ENCODE results near the gene ARL15. TPM values are rescaled to one million over a fixed set of nuclear protein-coding genes. Genes with fewer than 3 reads are reported as not detected.
A peak's percentile ranks its signal among the peaks of the same experiment; 100 is the strongest.

The ARL15 gene
- polyA plus RNA-seq, 1 donor = 24.6 TPM

DNA sequence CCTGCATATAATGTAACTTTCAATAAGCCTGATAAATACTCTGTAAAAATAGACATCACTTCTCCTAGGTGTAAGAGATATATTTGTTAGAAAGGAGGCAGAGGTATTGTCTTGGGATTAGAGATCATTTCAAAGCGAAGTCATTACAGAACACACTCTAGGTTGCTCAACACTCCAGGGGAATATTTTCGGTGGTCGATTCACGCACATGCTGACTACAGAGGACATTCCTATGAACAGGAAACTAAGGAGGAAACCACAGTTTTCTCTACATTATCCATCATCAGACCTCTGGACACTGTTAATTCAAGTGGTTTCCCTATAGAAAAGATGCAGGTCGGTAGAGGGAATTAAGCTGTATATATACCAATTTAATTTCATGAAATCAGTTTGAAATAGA, 379.9 kb downstream of the ARL15 start:
- no peak for DNase-seq

GRCh38 chr5:53929570-53929969, 380.8 kb downstream of the ARL15 start:
- no peak for DNase-seq

GRCh38 chr5:53929152-53929551, 381.2 kb downstream of the ARL15 start:
- no peak for DNase-seq

DNA sequence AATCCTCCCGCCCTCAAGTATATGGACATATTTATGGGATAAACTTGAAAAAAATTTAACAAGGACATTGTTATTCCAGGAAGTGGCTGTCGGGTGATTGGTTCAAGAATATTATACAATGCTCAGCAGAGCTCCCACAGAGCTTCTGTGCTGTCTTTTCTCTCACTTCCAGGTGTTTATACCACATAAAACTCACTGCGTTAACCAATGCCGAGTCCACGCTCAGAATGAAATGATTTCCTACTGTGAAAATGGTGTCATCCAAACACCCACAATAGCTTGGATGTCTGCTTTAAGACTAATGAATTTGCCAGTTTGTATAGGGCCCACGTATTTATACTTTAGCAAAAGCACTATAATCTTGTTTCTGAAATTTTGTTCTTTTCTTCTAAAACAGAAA, 381.7 kb downstream of the ARL15 start:
- no peak for DNase-seq

DNA sequence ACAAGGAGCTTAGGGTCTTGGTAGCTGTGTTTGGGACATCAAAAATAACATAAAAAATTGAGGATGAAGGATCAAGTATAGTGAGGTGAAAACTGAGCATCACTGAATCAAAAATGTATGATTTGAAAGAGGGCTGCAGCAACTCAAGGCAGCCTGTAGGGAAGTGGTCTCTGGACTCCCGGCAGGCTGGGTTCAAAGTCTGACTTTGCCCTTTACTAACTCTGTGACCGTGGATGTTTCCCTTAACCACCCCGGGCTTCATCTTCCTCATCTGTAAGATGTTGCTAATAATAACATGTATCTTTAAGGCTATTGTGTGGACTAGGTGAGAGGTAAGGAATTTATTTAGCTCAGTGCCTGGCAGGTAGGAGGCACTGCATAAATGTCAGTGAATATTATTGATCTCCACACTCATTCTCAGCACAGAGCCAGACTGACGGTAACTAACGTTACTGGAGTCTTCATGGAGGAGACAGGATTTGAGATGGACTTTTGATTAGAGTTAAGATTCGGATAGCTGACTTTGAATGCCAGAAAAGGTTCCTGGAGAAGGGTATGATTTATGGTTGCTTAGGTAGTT, 382.6 kb downstream of the ARL15 start:
- no peak for DNase-seq

DNA sequence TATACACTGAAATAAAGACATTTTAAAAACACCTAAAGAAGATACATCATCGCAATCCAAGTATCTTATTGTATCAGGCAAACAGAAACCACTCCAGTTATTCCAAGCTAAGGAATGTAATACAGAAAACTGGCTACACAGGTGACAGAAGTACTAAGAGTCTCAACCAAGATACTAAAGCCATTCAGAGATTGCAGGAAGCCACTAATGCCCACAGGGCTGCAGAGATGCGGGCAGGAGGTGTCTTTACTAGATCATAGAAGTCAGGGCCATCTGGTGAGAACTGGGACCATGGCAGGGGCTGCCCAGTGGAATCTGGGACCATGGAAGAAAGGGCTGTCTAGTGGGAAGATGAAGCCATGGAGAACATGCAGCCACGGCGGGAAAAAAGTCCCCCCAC, 384.3 kb downstream of the ARL15 start:
- DNase-seq = no peak

DNA sequence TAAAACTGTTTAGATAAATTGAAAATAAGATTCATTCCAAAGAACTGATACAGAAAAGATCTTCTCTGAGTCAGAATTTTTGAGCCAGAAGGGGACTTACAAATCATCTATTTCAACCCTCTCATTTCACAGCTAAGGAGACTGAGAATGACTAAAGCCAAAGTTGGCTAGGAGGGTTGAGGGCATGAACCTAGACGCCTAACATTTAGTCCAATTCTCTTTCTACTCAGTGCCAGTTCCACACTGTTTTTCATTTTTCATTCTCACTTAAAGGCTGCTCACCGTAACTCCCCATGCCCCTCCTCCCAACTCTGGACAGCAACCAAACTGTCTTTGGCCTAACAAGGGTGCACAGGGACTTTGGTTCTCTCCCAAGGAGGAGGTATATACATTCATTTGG, 386.0 kb downstream of the ARL15 start:
- DNase-seq = no peak

DNA sequence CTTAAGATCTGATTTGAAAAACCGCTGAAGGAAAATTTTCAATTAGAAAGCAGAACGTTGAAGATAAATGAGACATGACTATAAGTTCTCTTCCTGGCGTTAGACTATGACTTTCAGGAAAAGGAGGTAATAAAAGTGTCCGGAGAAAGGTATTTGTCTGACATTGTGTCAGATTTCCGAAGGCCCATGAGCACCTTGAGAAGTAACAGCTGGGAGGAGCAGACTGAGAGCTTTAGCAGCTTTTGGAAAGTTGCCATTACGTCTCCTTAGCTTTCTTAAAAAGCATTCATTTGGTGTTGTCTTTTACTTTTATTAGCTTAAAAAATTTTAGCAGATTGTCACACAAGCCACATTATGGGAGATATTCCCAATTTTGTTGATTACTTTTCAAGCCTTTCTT, 386.4 kb downstream of the ARL15 start:
- no peak for DNase-seq

- DNase-seq = no peak
Measured at GRCh38 chr5:53922508-53923498, 387.6 kb downstream of the ARL15 start.

- no peak for DNase-seq
Measured at GRCh38 chr5:53917826-53918225, 392.5 kb downstream of the ARL15 start.

GRCh38 chr5:53917095-53917494, 393.3 kb downstream of the ARL15 start:
- no peak for DNase-seq

GRCh38 chr5:53915120-53915519, 395.3 kb downstream of the ARL15 start:
- no peak for DNase-seq

GRCh38 chr5:53913941-53914340, 396.4 kb downstream of the ARL15 start:
- no peak for DNase-seq

- no peak for DNase-seq
Measured at GRCh38 chr5:53908757-53909156, 401.6 kb downstream of the ARL15 start.

DNA sequence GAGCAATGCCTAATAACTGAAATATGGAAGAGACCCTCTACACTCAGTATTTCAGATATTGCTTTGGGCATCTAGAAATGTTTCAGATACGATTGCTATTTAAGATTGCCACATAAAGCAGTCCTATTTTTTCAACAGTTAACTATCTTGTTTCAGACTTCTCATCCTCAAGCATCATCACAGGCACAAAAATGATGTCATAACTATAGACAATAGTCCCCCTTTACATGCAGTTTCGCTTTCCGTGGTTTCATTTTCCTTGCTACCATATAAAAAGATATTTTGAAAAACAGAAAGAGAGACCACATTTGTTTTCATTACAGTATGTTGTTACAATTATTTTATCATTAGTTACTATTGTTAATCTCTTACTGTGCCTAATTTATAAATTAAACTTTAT, 402.5 kb downstream of the ARL15 start:
- no peak for DNase-seq

GRCh38 chr5:53906736-53907135, 403.6 kb downstream of the ARL15 start:
- DNase-seq = no peak

- peak; percentile 16 for DNase-seq
Measured at GRCh38 chr5:53902296-53902907, 408.0 kb downstream of the ARL15 start.

DNA sequence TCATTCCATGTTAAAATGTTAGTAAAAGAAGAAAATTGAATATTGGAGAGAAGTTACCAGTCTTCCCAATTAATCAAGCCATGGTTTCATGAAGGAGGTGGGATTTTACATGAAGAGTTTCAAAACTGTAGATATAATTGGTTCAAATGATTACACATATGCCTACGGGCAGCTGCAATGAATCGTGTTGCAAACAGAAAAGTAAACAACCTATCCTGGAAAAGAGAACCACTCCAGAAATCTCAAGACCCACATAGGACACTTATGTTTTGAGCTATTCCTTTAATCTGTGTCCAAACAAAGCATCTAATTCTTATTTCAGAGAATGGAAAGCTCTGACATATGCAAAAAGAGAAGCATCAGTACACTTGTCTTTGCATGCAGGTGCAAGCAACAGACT, 409.7 kb downstream of the ARL15 start:
- no peak for DNase-seq

DNA sequence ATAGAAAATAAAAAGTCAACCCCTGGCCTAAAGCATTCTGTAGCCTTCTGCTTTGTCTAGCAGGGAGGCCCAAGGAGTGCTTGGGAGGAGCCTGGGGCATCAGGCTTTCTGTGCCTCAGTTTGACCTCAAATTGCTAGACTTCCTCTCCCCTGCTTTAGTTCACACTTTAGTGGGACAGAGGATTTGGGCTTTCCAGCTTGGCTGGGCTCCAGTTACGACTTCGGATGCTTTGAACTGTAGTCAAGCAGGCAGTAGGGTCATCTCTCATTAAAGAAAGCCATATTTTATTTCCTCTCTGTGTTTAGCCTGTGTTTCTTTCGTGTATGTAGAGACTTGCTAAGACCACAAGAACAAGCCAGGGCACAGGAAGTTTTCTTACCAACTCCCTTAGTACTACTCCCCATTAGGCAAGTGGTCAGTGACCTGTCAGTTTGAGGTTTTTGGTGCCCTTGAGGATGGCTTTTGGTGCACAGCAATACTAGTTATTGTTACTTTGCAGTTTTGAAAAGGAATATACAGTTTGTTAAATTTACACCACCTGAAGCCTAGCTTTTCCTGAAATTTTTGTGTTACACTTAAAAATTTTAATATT, 415.2 kb downstream of the ARL15 start:
- no peak for DNase-seq

DNA sequence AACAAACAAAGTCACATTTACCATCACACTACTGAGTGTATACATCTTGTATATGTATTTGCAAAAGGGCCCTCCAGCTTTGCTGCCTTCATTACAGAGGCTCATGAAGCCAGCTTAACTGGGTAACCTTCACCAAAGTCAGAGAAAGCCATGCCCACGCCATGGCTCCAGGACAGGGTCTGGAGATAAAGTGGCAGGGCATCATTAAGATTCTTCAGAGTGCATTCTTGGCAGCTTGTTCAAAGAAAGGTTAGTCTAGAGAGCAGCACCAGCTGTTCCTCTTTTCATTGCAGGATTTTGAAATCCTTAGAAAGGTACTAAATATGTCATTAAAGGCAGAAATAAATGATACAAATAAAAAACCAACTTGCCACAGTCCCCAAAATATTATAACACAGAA, 416.7 kb downstream of the ARL15 start:
- no peak for DNase-seq

GRCh38 chr5:53892224-53892623, 418.1 kb downstream of the ARL15 start:
- no peak for DNase-seq

DNA sequence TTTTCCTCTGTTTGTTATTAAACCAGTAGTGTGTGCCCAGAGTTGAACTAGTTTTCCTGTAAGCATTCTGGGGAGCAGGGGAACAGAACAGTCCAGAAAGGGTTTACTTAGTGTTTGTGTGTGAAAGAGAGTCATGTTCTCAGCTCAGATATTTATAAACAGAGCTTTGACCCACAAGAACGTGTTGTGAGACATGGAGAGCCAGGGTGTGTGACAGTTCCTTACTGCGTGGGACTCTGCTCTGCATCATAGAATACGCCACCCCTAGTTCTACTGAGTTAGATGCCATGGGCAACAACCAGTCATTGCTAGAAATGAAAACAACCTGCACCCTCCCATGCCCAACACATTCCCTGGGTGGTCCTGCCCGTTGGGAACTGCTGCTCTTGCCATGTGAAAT, 419.2 kb downstream of the ARL15 start:
- DNase-seq = no peak

DNA sequence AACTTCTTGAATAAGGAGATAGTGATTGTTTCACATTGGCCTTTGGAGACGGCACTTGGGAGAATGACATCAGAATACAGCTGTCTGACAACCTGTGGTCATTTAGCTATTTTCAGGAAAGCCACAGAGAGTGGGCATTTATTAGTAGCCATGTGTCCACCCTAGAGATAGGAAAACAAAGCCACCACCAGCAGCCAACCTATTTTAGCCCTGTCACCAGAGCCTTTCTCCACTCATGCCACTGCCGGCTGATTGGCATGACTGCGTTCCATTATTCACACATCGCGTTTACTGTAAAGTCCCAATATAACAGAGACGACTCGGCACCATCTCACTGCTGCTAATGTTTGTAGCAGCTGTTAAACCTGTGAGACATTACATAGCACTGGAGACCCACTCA, 419.9 kb downstream of the ARL15 start:
- DNase-seq = no peak
